ENCODE data around the gene GRIK5.

GRCh38 chr19:41990615-41991014 lies 79.4 kb downstream of the GRIK5 start:
- TF ChIP-seq POLR2AphosphoS5 (IDR thresholded peaks at IDR 0.05; ENCODE audit: borderline replicate concordance, low read depth, low read length) (no peak), EZH2 (IDR thresholded peaks at IDR 0.05) (no peak)
